Activated CD4-positive, alpha-beta T cell treated with anti-CD3 and anti-CD28 coated beads, Interleukin-2, amount 50 U/mL, for 1 hour (primary cell): ENCODE results near the gene LIN7C.
"Not testable (repeated sequence)": the region's sequence is repeated elsewhere in the genome, so short reads cannot be mapped to it uniquely, and the experiment has no call there.

Source experiments
- DNase-seq: peaks from one replicate; pipeline ENCODE4 v3.0.0-alpha.2; 2020

The LIN7C gene

GRCh38 chr11:27506200-27507182 is at the start of gene LIN7C:
Gene LIN7C, minus strand, starts transcription at chr11:27506769. Its CDS starts 17 bp downstream, at chr11:27506752.
- DNase-seq = peak; percentile 95

DNA sequence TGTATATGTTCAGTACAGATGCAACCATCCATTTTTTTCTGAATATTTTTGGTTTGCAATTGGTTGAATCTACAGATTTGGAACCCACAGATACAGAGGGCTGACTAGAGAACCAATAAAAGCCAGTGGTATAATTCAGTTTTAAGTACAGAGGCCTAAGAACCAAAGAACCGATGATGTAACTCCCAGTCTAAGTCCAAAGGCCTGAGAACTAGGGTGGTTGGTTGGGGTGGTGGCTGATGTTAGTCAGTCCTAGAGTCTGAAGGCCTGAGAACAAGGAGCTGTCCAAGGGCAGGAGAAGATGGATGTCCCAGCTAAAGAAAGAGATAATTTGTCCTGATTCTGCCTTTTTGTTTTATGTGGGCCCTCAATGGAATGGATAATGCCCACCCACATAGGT is 48.7 kb upstream of the LIN7C start:
- no peak for DNase-seq

DNA sequence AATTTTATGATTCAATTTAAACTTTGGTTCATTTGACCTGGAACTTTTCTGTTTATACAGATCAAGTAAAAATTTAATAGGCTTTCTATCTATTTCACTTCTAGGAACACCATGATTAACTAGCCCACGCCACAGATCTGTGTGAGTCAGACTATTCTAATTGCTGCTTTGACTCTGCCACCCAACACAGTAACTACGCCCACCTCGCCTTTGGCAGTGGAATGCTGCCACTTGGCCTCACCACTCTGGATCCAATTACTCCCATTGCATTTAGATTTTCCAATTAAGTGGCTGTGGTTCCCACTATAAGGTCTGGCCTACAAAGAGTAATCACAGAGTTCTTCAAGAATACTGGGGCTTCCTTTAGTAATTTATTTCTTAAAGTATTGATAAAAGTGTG is 46.6 kb upstream of the LIN7C start:
- DNase-seq = no peak

DNA sequence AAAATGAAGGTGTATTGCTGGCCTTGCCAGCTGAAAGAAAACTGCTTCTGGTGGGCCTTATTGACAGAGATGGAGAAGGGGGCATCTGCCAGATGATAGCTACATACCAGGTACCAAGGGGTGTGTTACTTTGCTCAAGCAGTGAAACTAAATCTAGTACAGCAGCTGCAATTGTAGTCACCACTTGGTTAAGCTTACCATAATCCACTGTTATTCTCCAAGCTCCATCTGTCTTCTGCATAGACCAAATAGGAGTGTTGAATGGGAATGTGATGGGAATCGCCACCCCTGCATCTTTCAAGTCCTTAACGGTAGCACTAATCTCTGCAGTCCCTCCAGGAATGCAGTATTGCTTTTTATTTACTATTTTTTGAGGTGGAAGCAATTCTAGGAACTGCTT is 45.8 kb upstream of the LIN7C start:
- no peak for DNase-seq

GRCh38 chr11:27551127-27551526 is 44.6 kb upstream of the LIN7C start:
- DNase-seq = no peak

- DNase-seq = no peak
Observed at GRCh38 chr11:27545946-27546345, 39.4 kb upstream of the LIN7C start.

- no peak for DNase-seq
Observed at GRCh38 chr11:27545035-27545434, 38.5 kb upstream of the LIN7C start.

GRCh38 chr11:27541790-27542189 is 35.2 kb upstream of the LIN7C start:
- no peak for DNase-seq

- no peak for DNase-seq
Observed at GRCh38 chr11:27540051-27540450, 33.5 kb upstream of the LIN7C start.

DNA sequence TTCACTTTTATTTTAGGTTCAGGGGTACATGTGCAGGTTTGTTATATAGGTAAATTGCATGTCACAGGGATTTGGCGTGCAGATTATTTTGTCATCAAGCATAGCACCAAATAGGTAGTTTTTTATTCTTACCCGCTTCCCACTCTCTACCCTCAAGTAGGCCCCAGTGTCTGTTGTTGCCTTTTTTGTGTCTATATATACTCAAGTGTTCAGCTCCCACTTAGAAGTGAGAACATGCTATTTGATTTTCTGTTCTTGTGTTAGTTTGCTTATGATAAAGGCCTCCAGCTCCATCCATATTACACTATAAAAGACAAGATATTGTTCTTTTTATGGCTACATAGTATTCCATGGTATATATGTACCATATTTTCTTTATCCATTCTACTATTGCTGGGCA is 28.5 kb upstream of the LIN7C start:
- no peak for DNase-seq

DNA sequence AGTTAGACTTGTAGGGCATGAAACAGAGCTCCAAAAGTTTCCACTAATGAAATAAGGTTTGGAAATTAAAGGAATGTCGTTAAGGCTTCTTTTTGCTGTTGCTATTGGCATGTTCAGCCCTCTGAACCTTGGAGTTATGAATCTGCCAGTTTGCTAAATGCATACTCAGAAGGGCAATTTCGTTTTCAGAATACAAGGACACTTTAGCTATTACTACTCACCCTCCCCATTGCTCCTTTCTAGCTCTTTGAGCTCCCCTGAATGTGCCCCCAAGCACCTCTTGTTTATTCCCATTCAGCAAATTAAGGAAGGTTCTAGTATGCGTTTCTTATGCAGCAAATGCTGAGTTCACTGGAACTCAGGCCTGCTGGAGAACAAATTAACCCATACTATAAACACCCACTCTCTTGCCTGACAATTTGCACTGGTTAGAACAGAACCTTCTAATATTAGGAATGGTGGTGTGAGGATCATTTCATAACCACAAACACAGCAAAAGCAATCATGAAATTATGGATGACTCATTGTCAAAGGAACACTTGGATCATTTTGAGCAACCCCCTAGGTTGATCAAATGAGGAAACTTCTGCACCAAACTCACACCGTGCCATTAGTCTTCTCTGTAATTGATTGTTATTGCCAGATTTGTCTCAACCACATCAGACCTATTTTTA is 26.2 kb upstream of the LIN7C start:
- DNase-seq = no peak

DNA sequence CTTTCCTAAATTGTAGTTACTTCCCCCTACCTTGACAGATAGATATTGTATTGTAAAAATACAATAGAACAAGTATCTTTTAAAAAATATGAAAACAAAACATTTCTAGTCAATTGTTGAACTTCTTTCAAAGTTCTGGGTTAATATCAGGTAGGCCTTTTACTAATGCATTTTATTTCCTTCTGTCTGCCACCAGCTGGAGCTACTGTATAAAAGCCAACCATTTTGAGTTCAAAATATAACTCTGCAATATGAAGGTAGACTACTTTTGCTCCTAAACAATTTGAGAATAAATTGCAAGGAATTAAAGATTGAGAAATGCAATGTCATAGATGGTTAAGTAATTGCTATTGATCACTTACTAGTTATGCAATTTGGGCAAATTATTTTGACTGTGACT is 22.1 kb upstream of the LIN7C start:
- DNase-seq = no peak

GRCh38 chr11:27526535-27526934 is 20.0 kb upstream of the LIN7C start:
- DNase-seq = no peak

- no peak for DNase-seq
Observed at GRCh38 chr11:27525824-27526516, 19.4 kb upstream of the LIN7C start.

DNA sequence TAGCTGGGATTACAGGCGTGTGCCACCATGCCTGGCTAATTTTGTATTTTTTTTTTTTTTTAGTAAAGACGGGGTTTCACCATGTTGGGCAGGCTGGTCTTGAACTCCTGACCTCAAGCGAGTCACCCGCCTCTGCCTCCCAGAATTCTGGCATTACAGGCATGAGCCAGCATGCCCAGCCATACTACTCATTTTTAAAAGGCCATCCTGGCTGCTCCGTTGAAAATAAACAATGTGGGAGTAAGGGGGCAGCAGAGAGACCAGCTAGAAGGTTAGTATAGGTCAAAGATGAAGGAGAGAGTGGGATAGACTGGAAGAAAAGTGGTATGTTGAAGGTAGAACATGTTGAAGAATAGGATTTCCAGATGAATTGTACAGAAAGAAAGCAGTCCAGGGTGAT is 17.6 kb upstream of the LIN7C start:
- no peak for DNase-seq

DNA sequence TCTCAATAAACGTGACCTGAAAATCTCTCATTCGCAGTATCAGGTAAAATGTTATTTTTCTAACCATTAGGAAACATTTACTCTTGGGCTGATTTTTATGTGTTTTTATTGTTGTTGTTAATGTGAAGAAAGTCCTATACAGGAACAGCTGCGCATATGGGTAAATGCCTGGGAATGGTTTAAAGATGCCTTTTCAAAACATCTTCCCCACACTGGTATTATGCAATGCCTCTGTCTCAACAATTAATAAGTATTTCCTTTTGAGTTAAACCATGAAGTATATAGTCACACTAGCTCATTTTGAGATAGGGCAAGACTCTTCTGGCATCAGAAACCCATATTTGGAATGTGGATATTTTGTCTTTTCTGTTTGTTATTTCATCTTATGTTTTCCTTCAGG is 13.7 kb upstream of the LIN7C start:
- DNase-seq = no peak

GRCh38 chr11:27518518-27518917 is 11.9 kb upstream of the LIN7C start:
- no peak for DNase-seq

GRCh38 chr11:27517490-27517889 is 10.9 kb upstream of the LIN7C start:
- DNase-seq = not testable (repeated sequence)

DNA sequence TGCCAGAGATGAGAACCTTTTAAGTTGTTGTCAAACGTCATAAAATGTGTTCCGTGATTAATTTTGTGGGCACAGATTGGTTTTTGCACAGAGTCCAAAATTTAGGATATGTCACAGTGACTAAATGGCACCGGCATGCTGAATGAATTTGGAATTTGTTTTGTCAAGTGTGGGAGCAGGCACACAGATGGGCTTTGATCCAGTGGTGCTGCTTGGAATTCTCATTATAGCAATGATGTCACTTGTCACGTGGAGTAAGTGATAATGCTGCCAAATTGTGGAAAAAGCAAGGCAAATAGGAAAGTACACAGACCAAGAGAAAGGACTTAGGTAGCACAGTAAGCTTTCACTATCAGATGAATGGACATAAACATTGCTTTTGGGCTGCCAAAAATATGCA is 8.0 kb upstream of the LIN7C start:
- no peak for DNase-seq

GRCh38 chr11:27514076-27514475 is 7.5 kb upstream of the LIN7C start:
- no peak for DNase-seq

DNA sequence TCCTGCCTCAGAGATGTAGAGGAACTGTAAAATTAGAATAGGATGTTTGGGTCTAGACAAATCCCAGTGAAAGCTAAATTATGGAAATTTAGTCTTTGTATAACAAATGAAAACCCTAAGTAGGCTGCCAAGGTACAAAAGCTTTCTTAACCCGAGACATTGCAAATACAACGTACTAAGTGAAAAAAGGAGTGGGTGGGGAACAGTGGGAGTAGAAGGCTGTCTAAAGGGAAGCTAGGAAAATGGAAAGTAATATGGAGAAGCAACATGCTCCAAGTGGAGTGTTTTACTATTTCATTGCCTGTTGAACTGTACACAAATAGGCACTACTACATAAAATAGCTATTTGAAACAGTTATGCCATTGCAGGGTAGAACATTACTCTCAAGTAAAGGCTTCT is 6.8 kb upstream of the LIN7C start:
- DNase-seq = no peak

DNA sequence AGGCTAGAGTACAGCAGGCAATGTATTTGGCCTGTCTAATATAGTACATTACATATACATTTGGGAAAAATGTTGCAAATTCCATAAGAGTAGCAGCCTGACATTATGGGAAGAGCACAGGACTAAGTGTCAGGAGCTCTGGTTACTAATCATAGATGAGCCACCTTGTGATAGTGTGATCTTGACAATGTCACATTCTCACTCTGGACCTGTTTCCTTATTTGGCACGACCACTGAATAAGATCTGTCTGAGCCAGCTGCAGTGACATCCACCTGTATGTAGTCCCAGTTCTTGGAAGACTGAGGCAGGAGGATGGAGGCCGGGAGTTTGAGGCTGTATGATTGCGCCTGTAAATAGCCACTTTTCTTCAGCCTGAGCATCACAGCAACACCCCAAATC is 5.7 kb upstream of the LIN7C start:
- DNase-seq = no peak

- no peak for DNase-seq
Observed at GRCh38 chr11:27509908-27510307, 3.3 kb upstream of the LIN7C start.
